ENCODE results near the gene TMEM42.

The TMEM42 gene

DNA sequence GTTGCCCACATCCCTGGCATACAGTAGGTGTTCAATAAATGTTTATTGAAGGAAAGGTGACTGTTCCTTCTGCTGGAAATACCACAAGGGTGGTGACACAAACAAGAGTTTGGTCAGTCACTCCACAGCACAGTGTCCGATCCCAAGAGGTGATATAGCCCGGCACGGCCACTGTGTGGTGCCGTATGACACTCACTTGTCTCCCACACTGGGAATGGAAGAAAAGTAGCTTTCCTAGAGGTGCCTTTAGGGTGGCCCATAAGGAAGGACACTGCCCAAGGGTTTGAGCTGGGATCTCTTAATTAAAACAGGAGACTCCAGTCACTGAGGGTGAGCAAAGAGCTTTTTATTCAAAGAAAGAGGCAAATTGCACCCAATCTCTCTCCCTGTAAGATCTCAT is 53.2 kb downstream of the TMEM42 start:
- Histone ChIP-seq H3K4me3 (replicated peaks; ENCODE audit: insufficient read depth, low read length) (no peak overlapping the region), H3K27me3 (ENCODE audit: insufficient read depth, poor library complexity, severe bottlenecking) (no peaks in the 10 kb centered on the region), H3K27ac (replicated peaks) (no peak overlapping the region)
- peak in 1 of 2 experiments; percentile 49 for DNase-seq (ENCODE audit: low read depth in 1 of 2, low spot score in 1 of 2)
- TF ChIP-seq POLR2AphosphoS5 (IDR thresholded peaks at IDR 0.05; ENCODE audit: low read depth): no peak
- TF ChIP-seq, protein P1, sequence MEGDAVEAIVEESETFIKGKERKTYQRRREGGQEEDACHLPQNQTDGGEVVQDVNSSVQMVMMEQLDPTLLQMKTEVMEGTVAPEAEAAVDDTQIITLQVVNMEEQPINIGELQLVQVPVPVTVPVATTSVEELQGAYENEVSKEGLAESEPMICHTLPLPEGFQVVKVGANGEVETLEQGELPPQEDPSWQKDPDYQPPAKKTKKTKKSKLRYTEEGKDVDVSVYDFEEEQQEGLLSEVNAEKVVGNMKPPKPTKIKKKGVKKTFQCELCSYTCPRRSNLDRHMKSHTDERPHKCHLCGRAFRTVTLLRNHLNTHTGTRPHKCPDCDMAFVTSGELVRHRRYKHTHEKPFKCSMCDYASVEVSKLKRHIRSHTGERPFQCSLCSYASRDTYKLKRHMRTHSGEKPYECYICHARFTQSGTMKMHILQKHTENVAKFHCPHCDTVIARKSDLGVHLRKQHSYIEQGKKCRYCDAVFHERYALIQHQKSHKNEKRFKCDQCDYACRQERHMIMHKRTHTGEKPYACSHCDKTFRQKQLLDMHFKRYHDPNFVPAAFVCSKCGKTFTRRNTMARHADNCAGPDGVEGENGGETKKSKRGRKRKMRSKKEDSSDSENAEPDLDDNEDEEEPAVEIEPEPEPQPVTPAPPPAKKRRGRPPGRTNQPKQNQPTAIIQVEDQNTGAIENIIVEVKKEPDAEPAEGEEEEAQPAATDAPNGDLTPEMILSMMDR (IDR thresholded peaks at IDR 0.05; ENCODE audit: insufficient read depth, low read length): peak; percentile 22
- TF ChIP-seq, protein P2, sequence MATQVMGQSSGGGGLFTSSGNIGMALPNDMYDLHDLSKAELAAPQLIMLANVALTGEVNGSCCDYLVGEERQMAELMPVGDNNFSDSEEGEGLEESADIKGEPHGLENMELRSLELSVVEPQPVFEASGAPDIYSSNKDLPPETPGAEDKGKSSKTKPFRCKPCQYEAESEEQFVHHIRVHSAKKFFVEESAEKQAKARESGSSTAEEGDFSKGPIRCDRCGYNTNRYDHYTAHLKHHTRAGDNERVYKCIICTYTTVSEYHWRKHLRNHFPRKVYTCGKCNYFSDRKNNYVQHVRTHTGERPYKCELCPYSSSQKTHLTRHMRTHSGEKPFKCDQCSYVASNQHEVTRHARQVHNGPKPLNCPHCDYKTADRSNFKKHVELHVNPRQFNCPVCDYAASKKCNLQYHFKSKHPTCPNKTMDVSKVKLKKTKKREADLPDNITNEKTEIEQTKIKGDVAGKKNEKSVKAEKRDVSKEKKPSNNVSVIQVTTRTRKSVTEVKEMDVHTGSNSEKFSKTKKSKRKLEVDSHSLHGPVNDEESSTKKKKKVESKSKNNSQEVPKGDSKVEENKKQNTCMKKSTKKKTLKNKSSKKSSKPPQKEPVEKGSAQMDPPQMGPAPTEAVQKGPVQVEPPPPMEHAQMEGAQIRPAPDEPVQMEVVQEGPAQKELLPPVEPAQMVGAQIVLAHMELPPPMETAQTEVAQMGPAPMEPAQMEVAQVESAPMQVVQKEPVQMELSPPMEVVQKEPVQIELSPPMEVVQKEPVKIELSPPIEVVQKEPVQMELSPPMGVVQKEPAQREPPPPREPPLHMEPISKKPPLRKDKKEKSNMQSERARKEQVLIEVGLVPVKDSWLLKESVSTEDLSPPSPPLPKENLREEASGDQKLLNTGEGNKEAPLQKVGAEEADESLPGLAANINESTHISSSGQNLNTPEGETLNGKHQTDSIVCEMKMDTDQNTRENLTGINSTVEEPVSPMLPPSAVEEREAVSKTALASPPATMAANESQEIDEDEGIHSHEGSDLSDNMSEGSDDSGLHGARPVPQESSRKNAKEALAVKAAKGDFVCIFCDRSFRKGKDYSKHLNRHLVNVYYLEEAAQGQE (IDR thresholded peaks at IDR 0.05; ENCODE audit: insufficient replicate concordance, low read depth): no peak
- TF ChIP-seq GABPA (IDR thresholded peaks at IDR 0.05; ENCODE audit: low read depth): no peak

Measured in HL-60 (cell line).